Brain microvascular endothelial cell (primary cell): ENCODE results near the gene LMNA.
"Not testable (repeated sequence)": the region's sequence is repeated elsewhere in the genome, so short reads cannot be mapped to it uniquely, and the experiment has no call there.

Source experiments
- DNase-seq: peaks from one replicate; pipeline ENCODE4 v3.0.0-alpha.2; 2020
- H3K27ac ChIP-seq: fragments of 250-450 bp; sonication (Bioruptor Pico); 2 replicates; pipeline ENCODE4 v1.5.1; 2020; ENCODE audit warnings: mild to moderate bottlenecking, moderate library complexity
- H3K27me3 ChIP-seq: fragments of 250-450 bp; sonication (Bioruptor Pico); replicated peaks from 2 replicates; pipeline ENCODE4 v1.5.1; 2020; ENCODE audit warnings: mild to moderate bottlenecking
- H3K36me3 ChIP-seq: fragments of 250-450 bp; sonication (Bioruptor Pico); replicated peaks from 2 replicates; pipeline ENCODE4 v1.5.1; 2020; ENCODE audit warnings: mild to moderate bottlenecking
- H3K4me3 ChIP-seq: 2 replicates; pipeline ENCODE4 v1.5.1; 2011; ENCODE audit warnings: low read depth, mild to moderate bottlenecking, control low read depth, low read length, moderate library complexity
- CTCF ChIP-seq: IDR thresholded peaks from 2 replicates; pipeline ENCODE4 v1.5.1; 2011; ENCODE audit warnings: low read depth, mild to moderate bottlenecking, moderate library complexity, low read length, control low read depth, inconsistent platforms; ENCODE audit errors: missing control alignments
- in situ Hi-C: cut with HindIII; loops from 2 replicates; pipeline ENCODE4 v1.10.0; 2017; ENCODE audit warnings: low sequenced_read_pairs, low pct_ligation_motif_present

Gene LMNA

GRCh38 chr1:156124557-156125483, 10.3 kb downstream of the LMNA start:
- Histone ChIP-seq H3K36me3 (peaks cover 12% of the 10 kb centered on the region), H3K27me3 (no peaks in the 10 kb centered on the region), H3K27ac (peak overlapping the region; percentile 100), H3K4me3 (no peak overlapping the region)
- no peak for TF ChIP-seq CTCF
- in situ Hi-C loops: no loop called here
- no peak for DNase-seq

- H3K27me3 ChIP-seq, DNase-seq, H3K36me3 ChIP-seq, in situ Hi-C loops, H3K4me3 ChIP-seq: not testable (repeated sequence)
- H3K27ac ChIP-seq: peak overlapping the region; percentile 100
Measured at GRCh38 chr1:156125544-156125943, 11.0 kb downstream of the LMNA start.

GRCh38 chr1:156126043-156126629, 11.6 kb downstream of the LMNA start:
- peak; percentile 95 for DNase-seq
- H3K27me3 ChIP-seq: no peaks in the 10 kb centered on the region
- peak overlapping the region; percentile 100 for H3K27ac ChIP-seq
- H3K36me3 ChIP-seq: peaks cover 12% of the 10 kb centered on the region
- peak; percentile 78 for TF ChIP-seq CTCF
- H3K4me3 ChIP-seq: peak overlapping the region; percentile 34
- in situ Hi-C loops: no loop called here

GRCh38 chr1:156126630-156127534, 12.4 kb downstream of the LMNA start:
- Histone ChIP-seq H3K27ac (peak overlapping the region; percentile 100), H3K36me3 (peaks cover 17% of the 10 kb centered on the region), H3K4me3 (peak overlapping the region; percentile 34), H3K27me3 (no peaks in the 10 kb centered on the region)
- peak; percentile 92 for DNase-seq
- in situ Hi-C loops: no loop called here
- TF ChIP-seq CTCF: no peak

GRCh38 chr1:156128308-156128653, 13.8 kb downstream of the LMNA start:
- no peak for DNase-seq
- Histone ChIP-seq H3K27ac (peak overlapping the region; percentile 100), H3K4me3 (no peak overlapping the region), H3K36me3 (peaks cover 27% of the 10 kb centered on the region), H3K27me3 (no peaks in the 10 kb centered on the region)
- TF ChIP-seq CTCF: no peak
- in situ Hi-C loops: no loop called here
